ENCODE data around the gene AIP. TPM values are rescaled to one million over a fixed set of nuclear protein-coding genes. Genes with fewer than 3 reads are reported as not detected.
A peak's percentile ranks its signal among the peaks of the same experiment; 100 is the strongest.

AIP gene
- total and polyA plus RNA-seq, 2 donors (not counting 1 experiment from before 2014, with no cell fraction given), result 127 to 205 TPM

DNA sequence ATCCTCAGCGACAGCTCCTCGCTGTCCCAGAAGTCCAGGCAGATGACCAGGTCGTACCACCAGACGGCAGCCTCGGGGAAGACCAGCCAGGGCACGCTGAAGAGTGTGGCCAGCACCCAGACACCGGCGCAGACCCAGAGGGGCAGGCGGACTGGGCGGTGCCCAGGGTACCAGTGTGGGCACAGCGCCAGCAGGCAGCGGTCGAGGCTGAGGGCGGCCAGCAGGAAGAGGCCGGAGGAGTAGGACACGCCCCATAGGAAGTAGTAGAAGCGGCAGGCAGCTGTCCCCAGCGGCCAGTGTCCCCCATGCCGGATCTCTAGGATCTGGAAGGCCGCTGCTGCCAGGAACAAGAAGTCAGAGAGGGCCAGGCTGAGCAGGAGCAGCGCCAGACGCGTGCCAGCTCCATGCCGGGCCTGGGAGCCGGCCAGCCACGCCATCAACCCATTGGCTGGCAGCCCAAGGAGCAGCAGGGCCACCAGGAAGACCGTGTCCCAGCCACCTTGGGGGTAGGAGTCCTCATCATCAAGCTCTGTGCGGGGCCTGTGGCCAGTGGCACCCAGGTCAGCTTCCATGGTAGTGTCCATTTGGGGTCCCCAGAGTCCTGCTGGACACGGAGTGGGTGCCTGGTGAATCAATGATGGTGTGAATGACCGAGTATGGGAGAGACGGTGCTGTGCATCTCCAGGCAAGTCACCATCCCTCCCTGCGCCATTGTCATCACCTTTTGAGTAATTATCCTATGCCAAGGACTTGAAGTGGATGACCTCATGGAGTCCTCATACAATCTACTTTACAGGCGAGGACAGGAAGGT lies 30.5 kb upstream of the AIP start, which contains the start of gene GPR152:
Gene GPR152 (minus strand): TSS at position 589 of the 812 bp plus-strand sequence. CDS start 5 bp downstream, at position 584.
- Histone ChIP-seq H3K9me3 (ENCODE audit: control extremely low read depth in 1 of 3, control insufficient read depth in 2 of 3, insufficient read depth in 1 of 3, low read length in 2 of 3) (no peaks in the 10 kb centered on the region), H4K20me1 (ENCODE audit: control insufficient read depth, insufficient read depth, low read length, poor library complexity, severe bottlenecking) (no peaks in the 10 kb centered on the region), H3K36me3 (replicated peaks in 1 of 2; ENCODE audit: control extremely low read depth in 1 of 2, control insufficient read depth in 1 of 2, extremely low read depth in 1 of 2, insufficient read depth in 2 of 2, low read length in 1 of 2) (no peaks in the 10 kb centered on the region), H3K4me1 (ENCODE audit: control insufficient read depth in 2 of 2, insufficient read depth in 2 of 2, low read length in 2 of 2) (peaks cover 48 to 86% of the 10 kb centered on the region in 2 donors), H3K27me3 (replicated peaks in 1 of 4; ENCODE audit: control extremely low read depth in 1 of 4, control insufficient read depth in 3 of 4, insufficient read depth in 4 of 4, low read length in 3 of 4) (no peaks in the 10 kb centered on the region), H3K4me2 (replicated peaks; ENCODE audit: low read depth, low read length, poor library complexity, severe bottlenecking) (no peak within 1 kb of the TSS), H3K9ac (ENCODE audit: low read length) (no peak within 1 kb of the TSS), H2AFZ (ENCODE audit: insufficient read depth, low read depth, low read length, poor library complexity, severe bottlenecking) (no peak within 1 kb of the TSS), H3K4me3 (ENCODE audit: control extremely low read depth in 1 of 5, extremely low read depth in 1 of 5, insufficient read depth in 1 of 5, low read depth in 2 of 5, low read length in 4 of 5) (no peak within 1 kb of the TSS), H3K79me2 (ENCODE audit: control insufficient read depth, insufficient read depth, low read length) (peaks cover 69% of the 10 kb centered on the region), H3K27ac (ENCODE audit: low read length in 2 of 2) (no peak within 1 kb of the TSS)
- 94% methylated on average over 30 of the region's 33 CpGs for WGBS (ENCODE audit: insufficient coverage)
- Mint-ChIP-seq H3K27ac (peak within 1 kb of the TSS; percentile 81), H3K9me3 (ENCODE audit: insufficient read depth) (no peaks in the 10 kb centered on the region), H3K27me3 (no peaks in the 10 kb centered on the region), H3K4me1 (peaks cover 44% of the 10 kb centered on the region), H3K4me3 (no peak within 1 kb of the TSS)
- POLR2A ChIA-PET, result interaction anchor here (0.6 to 9.6 kb wide), 6 partner anchors 7 to 61 kb away, joined by 3 to 110 read pairs (median 4); partner anchors contain the start of genes PTPRCAP, RAD9A and TMEM134
- TF ChIP-seq EZH2 (IDR thresholded peaks at IDR 0.05; ENCODE audit: borderline replicate concordance, insufficient read depth, low read depth, low read length, poor library complexity, severe bottlenecking), result no peak
- TF ChIP-seq, protein P1, sequence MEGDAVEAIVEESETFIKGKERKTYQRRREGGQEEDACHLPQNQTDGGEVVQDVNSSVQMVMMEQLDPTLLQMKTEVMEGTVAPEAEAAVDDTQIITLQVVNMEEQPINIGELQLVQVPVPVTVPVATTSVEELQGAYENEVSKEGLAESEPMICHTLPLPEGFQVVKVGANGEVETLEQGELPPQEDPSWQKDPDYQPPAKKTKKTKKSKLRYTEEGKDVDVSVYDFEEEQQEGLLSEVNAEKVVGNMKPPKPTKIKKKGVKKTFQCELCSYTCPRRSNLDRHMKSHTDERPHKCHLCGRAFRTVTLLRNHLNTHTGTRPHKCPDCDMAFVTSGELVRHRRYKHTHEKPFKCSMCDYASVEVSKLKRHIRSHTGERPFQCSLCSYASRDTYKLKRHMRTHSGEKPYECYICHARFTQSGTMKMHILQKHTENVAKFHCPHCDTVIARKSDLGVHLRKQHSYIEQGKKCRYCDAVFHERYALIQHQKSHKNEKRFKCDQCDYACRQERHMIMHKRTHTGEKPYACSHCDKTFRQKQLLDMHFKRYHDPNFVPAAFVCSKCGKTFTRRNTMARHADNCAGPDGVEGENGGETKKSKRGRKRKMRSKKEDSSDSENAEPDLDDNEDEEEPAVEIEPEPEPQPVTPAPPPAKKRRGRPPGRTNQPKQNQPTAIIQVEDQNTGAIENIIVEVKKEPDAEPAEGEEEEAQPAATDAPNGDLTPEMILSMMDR (IDR thresholded peaks at IDR 0.05), result no peak
- CTCF ChIA-PET, result interaction anchor here (0.6 to 1.5 kb wide), 3 partner anchors 15 to 131 kb away, joined by 3 to 4 read pairs (median 3); partner anchors contain the start of gene PTPRCAP
- intact Hi-C loops (cut with micrococcal nuclease), result no loop called here
- DNase-seq (no peak), ATAC-seq (ENCODE audit: low read depth) (no peak)
